AG08395 (cell line): Measurements from ENCODE around the gene WBP2.
"Not testable (repeated sequence)": the region's sequence is repeated elsewhere in the genome, so short reads cannot be mapped to it uniquely, and the experiment has no call there.

ENCODE experiments used
- DNase-seq: peaks from one replicate; pipeline ENCODE4 v3.0.0; 2012; ENCODE audit warnings: mixed read lengths, low spot score

Gene WBP2

DNA sequence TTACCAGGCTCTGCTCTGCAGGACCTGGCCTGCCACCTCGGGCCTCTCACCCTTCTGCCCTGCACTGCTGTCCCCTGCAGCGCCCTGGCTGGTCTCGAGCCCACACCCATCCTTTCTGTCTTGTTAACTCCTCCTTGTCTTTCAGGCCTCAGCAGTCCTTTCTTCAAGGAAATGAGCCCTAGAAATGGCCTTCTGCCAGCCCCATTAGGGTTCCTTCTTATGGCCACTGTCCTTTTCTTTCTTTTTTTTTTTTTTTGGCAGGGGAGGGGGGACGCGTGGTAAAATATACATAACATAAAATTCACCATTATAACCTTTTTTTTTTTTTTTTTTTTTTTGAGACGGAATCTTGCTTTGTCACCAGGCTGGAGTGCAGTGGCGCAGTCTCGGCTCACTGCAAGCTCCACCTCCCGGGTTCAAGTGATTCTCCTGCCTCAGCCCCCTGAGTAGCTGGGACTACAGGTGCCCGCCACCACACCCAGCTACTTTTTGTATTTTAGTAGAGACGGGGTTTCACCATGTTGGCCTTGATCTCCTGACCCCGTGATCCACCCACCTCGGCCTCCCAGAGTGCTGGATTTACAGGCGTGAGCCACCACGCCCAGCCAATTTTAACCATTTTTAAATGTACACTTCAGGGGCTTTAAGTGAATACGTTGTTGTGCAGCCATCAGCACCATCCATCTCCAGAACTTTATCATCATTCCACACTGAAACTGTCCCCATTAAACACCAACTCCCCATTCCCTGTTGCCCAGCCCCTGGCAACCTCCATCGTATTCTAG, 10.5 kb upstream of the WBP2 start:
- DNase-seq, result not testable (repeated sequence)

DNA sequence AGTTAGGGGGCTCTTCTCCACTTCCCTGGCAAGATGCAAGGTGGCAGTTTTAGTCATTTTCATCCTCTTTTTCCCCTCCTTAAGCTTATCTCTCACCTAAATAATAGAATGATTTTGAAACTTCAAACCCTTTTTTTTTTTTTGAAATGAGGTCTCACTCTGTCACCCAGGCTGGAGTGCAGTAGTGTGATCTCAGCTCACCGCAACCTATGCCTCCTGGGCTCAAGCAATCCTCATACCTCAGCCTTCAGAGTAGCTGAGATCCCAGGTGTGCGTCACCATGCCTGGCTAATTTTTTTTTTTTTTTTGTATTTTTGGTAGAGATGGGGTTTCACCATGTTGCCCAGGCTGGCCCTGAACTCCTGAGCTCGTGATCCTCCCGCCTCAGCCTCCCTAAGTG, 9.8 kb upstream of the WBP2 start:
- DNase-seq, result not testable (repeated sequence)

DNA sequence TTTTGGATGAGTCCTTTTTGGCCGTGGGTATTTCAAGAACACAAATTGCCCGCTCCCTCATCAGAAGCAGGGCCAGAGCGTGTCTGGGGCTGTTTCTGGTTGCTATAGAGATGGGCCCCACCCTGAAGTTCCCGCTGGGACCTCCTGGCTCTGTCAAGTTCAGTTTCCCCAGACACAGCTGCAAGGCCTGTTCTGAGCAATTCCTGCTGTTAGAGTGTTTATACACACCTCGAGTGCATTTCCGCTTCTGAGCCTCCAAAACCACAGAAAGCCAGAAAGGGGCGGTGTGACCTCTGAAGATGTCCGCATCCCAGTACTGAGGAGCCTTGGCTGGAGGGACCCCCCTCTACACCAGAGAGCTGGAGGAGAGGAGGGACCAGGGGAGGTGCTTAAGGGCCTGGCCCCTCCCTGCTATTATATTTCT, 9.3 kb upstream of the WBP2 start:
- peak; percentile 66 for DNase-seq

DNA sequence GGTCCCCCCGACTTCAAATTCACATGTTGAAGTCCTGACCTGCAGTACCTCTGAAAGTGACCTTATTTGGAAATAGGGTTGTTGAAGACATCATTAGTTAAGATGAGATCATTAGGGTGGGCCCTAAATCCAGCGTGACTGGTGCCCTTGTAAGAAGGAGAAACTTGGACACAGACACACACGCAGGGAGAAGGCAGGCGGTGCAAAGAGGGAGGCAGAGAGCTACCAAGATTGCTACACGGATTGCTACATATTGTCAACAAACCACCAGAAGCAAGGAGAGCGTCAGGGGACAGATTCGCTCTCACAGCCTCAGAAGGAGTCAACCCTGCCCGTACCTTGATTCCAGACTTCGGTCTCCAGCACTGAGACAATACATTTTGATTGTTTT, 6.8 kb upstream of the WBP2 start:
- no peak for DNase-seq

DNA sequence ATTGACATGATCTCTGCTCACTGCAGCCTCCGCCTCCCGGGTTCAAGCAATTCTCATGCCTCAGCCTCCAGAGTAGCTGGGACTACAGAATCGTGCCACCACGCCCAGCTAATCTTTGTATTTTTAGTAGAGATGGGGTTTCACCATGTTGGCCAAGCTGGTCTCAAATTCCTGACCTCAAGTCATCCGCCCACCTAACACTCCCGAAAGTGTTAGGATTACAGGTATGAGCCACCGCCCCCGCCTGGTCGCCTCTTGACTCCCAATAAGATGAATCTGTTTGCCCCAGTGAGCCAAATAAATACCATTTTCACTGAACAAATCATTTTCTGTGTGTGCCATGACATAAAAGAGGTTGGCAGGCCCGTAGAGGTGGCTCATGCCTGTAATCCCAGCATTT, 4.2 kb upstream of the WBP2 start:
- DNase-seq, result not testable (repeated sequence)

DNA sequence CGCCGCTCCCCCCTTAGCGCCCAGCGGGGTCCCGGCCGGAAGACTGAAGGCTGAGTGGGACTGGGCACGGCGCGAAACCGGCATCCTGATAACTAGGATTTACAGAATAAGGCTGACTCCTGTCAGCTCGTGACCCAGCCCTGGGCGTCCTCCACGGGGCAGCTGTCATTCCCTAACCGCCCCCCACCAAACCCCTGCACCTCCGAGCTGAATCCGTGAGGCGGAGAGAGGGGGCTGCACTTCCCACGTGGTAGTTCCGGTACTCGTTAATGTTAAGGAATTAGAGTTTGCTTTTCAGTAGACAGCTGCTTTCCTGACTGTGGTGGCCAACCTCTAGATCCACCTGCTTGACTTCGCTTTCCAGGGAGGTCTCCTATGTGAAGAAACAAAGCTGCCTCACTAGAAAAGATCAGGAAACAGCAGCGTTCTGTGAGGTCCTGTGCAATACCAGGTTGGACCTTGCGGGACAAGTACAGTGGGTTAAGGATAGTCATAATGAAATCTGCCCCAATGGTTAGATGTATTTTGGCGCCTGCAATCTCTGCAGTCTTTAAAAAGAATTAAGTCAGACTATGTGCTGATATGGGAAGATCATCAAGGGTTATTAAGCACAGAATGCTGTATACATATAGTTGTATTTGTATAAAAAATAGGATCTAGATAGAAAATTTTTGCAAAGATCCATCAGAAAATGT, 1.1 kb upstream of the WBP2 start:
- no peak for DNase-seq

DNA sequence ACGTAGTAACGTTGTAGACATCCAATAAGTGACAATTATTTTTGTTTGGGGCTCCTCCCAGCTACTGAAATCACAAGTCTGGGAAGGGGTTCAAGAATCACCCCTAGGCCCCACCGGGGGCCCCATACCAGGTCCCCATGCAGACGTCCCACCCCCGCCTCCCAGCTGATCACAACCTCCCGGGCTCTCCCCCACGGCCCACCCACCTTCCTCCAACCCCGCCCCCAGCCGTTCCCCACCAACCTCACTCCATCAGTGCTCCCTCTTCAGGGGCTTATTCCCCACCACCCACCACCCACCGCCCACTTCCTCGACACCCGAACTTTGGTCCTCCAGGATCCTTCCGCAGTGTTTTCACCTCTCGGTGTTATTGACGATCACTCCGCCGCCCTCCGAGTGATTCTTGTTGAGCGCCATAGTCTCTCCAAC, 240 bp downstream of the WBP2 start:
- no peak for DNase-seq

DNA sequence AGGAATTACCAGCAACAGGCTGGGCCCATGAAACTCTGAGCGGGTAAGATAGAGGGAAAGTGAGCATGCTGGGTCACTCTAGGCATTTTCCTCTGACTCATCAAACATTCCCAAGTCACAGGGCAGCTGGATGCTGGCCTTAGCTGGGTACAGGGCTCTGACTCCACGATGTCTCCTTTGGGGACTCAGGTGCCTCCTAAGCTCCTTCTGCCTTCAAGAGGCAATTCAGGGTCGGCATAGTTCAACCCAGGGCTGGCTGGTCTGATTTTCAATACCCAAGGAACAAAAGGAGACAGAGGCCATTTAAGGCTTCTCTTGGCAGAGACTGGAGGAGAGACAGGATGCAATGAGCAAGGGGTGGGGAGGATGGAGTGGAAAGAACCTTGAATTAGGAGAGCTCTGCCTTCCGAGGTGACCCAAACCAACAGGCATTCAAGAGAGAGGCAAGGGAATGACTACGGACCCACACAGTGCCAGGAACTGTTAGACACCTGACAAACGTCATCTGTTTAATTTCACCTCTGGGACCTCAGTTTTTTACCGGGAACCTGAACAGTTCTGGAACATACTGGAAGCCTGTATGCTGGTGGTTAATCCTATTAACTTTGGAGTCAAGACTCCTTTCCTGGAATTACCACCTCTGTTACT, 910 bp downstream of the WBP2 start:
- peak; percentile 79 for DNase-seq

DNA sequence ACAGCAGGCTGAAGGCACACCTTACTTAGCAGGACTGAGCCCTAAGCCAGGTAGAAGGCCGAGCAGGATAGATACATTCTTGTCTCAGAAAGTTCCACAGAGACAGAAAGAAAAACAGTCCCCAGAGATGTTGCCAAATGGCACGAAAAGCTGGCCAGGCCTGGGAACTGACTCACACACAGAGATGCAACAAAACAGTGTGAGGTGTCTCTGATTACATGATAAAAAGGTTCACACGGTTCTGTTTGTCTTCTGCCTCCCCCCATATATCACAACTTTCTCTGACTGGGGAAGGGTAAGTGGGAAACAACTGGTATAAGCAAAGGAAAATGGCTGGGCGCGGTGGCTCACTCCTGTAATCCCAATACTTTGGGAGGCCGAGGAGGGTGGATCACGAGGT, 1.7 kb downstream of the WBP2 start:
- DNase-seq, result peak; percentile 60

DNA sequence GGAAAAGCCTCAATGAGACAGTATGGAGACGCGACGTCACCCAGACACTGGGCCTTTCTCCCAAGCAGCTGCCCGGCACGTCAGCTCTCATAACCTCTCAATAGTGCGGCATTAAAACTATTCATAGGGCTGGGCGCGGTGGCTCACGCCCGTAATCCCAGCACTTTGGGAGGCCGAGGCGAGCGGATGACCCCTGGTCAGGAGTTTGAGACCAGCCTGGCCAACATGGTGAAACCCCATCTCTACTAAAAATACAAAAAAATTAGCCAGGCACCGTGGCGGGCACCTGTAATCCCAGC, 3.5 kb downstream of the WBP2 start:
- DNase-seq, result not testable (repeated sequence)

DNA sequence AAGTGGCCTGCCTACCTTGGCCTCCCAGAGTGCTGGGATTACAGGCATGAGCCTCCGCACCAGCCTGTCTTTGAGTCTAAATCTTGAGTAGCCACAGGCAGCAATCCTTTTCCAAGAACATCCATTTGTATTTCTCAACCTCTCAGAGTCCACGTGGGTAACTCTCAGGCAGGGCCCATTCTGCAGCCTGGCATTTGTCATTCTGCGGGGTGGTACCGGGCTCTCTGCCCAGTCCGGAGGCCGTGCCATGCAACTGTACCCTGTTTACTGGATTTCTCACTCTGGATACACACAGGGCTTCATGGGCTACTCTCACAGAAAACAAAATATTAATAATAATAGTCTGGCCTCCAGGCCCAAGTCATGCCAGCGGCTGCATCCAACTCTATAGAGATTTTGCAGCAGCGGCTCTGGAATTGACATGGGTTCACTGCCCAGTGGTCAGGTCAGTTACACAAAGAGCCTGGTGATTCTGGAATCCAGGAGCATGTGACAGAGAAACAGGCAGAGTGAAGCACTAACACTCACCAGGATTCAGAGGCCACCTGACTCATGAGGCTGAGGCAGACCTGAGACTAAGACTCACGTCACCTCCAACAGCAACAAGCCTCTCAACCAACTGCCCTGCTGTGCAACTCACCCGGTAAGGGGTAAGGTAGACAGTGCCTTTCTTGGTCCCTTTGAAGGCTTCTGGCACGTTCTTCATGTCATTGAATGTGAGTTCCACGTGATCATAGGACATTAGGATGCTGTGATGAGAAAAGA, 4.0 kb downstream of the WBP2 start:
- DNase-seq, result no peak

DNA sequence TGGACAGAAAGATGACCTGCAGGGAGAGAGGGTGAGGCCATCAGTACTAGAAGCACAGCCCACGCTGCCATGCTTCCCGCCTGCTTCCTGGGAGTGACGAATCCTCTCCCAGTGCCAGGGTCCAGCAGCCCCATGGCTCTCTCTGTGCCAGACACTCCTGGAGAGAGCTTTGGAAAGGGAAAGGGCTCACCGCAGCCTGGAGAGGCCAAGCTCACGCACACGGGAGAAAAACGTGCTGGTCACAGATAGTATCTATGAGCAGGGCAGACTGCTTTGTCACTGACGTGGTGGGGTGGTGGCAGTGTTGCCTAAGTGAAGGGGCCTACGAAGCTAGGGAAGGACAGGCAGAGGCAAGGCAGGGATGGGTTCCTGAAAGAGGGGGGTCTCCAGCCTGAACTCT, 5.4 kb downstream of the WBP2 start:
- no peak for DNase-seq

DNA sequence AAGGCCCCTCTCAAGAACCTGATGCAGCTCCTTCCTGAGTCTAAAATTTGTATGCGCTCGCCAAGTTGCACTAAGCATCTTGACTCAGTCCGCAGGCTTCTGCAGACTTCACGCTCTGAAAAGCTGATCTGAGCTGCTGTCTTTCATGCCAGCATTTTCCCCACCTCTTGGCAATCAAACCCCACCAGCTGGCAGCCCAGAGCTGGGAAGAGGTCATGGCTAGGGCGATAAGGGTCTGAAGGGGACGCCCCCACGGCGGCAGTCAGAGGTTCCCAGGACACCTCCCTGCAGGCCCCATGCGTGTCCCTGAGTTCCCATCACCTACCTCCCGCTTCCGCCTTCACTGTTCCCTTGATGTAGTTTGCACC, 5.9 kb downstream of the WBP2 start:
- DNase-seq, result no peak

DNA sequence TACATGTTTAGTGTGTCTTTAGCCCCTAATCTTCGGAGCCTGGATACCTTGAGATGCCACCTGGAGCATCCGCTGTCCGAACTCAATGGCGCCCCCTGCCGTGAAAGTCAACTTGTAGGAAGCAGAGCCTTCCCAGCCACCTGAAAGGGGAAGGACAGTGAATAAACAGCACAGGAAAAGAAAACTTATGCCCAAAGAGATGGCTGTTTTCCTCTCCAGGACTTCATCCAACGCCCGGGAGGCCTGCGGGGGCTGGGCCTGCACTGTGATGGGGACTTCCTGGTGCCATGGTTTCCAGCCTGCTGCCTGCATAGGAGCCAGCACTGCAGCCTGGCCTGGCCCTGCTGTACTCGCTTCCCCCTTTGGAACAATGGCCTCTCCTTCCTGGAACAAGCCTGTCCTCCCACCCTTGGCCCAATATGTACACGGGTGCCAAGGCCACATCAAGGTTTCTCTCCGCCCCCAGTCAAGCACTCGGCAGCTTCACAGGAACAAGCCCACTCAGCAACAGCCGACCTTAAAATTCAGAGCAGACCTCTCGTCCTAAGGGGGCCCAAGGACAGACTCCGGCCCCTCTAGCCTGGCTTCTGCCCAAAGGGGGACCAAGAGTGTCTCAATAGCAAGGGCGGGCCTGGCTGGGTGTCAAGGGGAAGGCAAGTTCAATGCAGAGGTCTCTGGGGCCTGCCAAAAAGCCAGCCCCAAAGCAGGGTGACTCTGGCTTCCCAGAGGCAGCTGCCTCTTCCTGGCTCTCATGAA, 6.4 kb downstream of the WBP2 start:
- no peak for DNase-seq

DNA sequence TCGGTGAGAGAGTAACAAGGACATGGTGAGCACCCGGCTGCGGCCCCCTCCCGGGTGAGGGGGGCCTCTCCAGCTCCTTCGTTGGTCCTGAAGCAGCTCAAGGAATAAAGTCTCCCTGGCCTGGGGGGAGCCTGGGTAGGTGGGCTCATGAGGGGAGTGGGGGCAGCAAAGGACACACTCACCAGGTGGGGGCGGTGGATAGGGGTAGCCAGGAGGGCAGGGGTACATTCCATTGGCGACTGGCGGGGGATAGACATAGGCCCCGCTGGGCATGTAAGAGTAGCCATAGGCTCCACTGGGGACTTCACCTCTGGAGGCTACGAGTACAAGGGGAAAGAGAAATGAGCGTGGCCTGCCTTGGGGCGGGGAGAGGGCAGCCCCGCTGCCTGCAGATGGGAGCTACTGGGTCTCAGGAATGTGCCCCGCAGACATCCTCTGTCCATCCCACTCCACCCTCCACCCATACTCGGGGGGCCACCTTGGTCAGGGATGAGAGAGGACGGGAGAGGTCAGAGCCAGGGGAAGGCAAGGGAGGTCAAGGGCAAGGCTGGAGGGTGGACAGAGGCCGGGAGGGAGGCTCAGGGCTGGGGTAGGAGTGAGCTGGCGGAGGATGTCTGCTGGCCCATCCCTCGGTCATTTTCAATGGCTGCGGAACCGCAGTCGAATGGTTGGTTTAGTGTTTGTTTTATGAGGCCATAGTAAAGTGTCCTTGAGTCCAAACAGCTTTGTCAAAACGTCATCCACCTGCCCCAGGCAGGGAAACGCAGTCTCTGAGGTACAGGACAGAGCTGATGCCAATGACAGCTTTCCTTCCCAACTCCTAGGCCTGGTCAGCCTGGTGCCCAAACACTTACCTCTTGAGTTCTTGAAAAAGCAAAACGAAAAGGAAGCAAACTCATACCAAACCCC, 7.3 kb downstream of the WBP2 start:
- no peak for DNase-seq

DNA sequence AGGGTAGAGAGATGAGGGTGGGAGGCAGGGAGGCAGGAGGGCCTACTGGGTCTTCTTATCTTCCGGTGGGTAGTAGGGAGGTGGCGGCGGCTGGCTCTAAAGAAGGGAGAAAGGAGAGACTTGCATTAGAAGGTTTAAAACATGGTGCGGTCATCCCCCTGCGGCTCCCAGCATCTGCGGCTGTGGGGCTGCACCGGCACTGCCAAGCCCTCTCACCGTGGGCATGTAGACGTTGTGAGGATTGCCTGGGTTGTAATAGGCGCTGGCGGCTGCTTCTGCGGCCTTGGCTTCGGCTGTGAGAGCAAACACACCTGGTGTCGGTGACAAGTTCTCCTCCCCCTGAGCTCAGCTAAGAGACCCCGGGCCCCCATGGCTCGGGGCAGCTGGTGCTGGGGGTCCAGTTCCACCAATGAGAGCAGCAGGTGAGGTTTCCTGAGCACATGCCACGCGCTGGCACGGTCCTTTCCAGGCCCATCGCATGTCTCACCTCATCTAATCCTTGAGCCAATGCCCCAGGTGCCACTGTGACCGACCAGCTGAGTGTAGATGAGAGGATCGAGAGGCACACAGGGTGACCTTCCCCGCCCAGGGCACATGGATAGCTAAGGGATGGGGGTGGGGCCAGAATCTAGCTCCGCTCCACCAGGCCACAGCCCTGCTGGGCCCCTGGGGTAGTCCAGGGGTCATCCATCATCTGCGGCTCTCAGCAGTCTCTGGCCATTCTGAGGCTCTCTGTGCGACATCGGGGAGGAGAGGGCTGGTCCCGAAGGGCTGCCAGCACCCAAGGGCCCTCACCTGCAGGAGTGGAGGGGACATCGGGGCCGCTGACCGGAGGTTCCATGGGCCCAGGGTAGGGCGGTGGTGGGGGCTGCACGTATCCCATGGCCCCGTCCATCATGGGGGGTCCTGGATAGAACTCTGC, 8.2 kb downstream of the WBP2 start:
- no peak for DNase-seq

DNA sequence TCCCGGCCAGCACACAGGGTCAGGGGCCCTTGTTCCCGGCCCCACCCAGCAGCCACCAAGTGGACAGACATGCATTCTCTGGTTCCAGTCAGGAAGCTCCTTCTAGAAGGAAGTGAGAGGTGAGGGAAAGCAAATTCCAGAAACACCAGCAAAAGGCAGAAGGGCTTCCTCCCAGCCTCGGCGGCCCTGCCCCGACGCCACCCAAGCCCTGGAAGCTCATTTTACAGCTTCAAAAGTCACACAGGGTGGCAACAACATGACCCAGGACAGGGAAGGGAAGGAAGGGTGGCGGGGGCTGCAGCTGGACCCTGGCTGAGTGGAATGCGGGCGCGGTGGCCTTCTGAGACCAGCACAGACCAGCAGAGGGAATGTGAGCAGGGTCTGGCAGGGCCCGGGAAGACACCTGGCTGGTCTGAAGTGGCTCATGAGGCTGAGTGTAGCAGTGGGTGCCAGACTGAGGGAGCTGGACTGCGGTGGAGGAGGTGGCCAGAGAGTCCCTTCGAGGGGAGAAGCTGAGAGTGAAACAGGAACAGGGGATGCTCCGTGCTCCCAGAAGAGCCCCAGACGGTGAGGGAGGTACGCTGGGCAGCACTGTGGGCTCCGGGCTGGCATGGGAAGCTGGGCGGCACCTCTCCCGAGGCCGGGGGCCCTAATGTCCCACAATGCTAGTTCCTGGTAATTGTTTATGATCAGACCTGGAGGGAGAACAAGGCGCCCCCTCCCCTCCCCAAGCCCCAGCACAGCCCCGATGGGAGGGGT, 9.0 kb downstream of the WBP2 start:
- no peak for DNase-seq

DNA sequence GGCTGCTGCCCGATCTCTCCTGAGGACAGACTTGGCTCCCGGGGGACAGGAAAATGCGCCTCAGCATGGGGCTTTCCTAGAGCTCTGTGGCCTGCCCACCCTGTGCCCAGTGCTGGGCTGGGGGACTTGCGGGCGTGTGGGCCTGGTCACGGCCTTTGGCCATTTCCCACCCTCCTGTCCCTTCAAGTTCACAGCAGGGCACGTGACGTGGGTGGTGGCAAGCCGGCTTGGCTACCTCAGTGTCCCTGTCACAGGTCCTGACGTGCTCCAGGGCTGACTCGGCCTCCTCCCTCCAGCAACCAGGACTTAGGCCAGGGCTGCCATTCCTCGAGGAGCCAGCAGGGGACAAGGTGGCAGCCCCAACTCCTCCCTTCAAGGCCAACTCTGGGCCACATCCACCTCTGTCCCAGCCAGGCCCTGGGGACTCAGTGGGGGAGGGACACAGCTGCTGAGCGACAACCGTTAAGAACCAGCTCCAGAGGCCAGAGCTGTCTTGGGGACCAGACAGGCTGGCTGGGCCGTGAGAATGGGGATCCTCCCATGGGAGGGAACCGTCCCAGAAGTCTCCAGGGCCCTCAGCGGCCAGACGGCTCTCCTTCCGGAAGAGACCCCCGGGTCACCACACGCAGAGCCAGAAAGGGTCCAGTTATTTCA, 9.9 kb downstream of the WBP2 start:
- DNase-seq, result peak; percentile 82
